ENCODE measurements around the gene MIER2. TPM values are rescaled to one million over a fixed set of nuclear protein-coding genes. Genes with fewer than 3 reads are reported as not detected.
"Not testable (repeated sequence)": the region's sequence is repeated elsewhere in the genome, so short reads cannot be mapped to it uniquely, and the experiment has no call there.

Gene MIER2
- total RNA-seq, 2 experiments from 2014 or later: 19.4 to 20.4 TPM

- Mint-ChIP-seq H3K36me3 (ENCODE audit: low read depth) (no peaks in the 10 kb centered on the region), H3K4me1 (ENCODE audit: low read depth) (no peaks in the 10 kb centered on the region), H3K9me3 (no peaks in the 10 kb centered on the region), H3K27me3 (ENCODE audit: low read depth) (peaks cover 11% of the 10 kb centered on the region), H3K4me3 (no peak overlapping the region), H3K27ac (no peak overlapping the region)
- no peak for DNase-seq
- intact Hi-C loops (cut with micrococcal nuclease): no loop called here
- CTCF ChIA-PET: no interaction called here
Measured at GRCh38 chr19:367561-367960, 23.0 kb upstream of the MIER2 start.

GRCh38 chr19:366951-367350 lies 22.4 kb upstream of the MIER2 start:
- intact Hi-C loops (cut with micrococcal nuclease): no loop called here
- Mint-ChIP-seq H3K4me1 (ENCODE audit: low read depth) (no peaks in the 10 kb centered on the region), H3K4me3 (no peak overlapping the region), H3K27me3 (ENCODE audit: low read depth) (peaks cover 11% of the 10 kb centered on the region), H3K36me3 (ENCODE audit: low read depth) (no peaks in the 10 kb centered on the region), H3K27ac (no peak overlapping the region), H3K9me3 (no peaks in the 10 kb centered on the region)
- CTCF ChIA-PET: no interaction called here
- no peak for DNase-seq

- Mint-ChIP-seq H3K27ac (no peak overlapping the region), H3K4me3 (no peak overlapping the region), H3K9me3 (no peaks in the 10 kb centered on the region), H3K4me1 (ENCODE audit: low read depth) (no peaks in the 10 kb centered on the region), H3K27me3 (ENCODE audit: low read depth) (peaks cover 7% of the 10 kb centered on the region), H3K36me3 (ENCODE audit: low read depth) (no peaks in the 10 kb centered on the region)
- CTCF ChIA-PET: no interaction called here
- DNase-seq: no peak
- intact Hi-C loops (cut with micrococcal nuclease): no loop called here
Measured at GRCh38 chr19:366205-366783, 21.7 kb upstream of the MIER2 start.

- no peak for DNase-seq
- CTCF ChIA-PET: no interaction called here
- Mint-ChIP-seq H3K4me3 (no peak overlapping the region), H3K36me3 (ENCODE audit: low read depth) (no peaks in the 10 kb centered on the region), H3K9me3 (no peaks in the 10 kb centered on the region), H3K4me1 (ENCODE audit: low read depth) (no peaks in the 10 kb centered on the region), H3K27me3 (ENCODE audit: low read depth) (peaks cover 7% of the 10 kb centered on the region), H3K27ac (no peak overlapping the region)
- intact Hi-C loops (cut with micrococcal nuclease): no loop called here
Measured at GRCh38 chr19:364496-365287, 20.1 kb upstream of the MIER2 start.

- Mint-ChIP-seq H3K27ac (no peak overlapping the region), H3K36me3 (ENCODE audit: low read depth) (no peaks in the 10 kb centered on the region), H3K4me1 (ENCODE audit: low read depth) (no peaks in the 10 kb centered on the region), H3K4me3 (no peak overlapping the region), H3K9me3 (no peaks in the 10 kb centered on the region), H3K27me3 (ENCODE audit: low read depth) (peaks cover 5% of the 10 kb centered on the region)
- intact Hi-C loops (cut with micrococcal nuclease): no loop called here
- DNase-seq: no peak
- CTCF ChIA-PET: no interaction called here
Measured at GRCh38 chr19:362683-363082, 18.1 kb upstream of the MIER2 start.

- DNase-seq: no peak
- Mint-ChIP-seq H3K27ac (no peak overlapping the region), H3K27me3 (ENCODE audit: low read depth) (peaks cover 5% of the 10 kb centered on the region), H3K36me3 (ENCODE audit: low read depth) (no peaks in the 10 kb centered on the region), H3K4me1 (ENCODE audit: low read depth) (no peaks in the 10 kb centered on the region), H3K4me3 (no peak overlapping the region), H3K9me3 (no peaks in the 10 kb centered on the region)
- intact Hi-C loops (cut with micrococcal nuclease): no loop called here
- CTCF ChIA-PET: no interaction called here
Measured at GRCh38 chr19:362154-362553, 17.6 kb upstream of the MIER2 start.

GRCh38 chr19:359653-359925 lies 15.0 kb upstream of the MIER2 start:
- Mint-ChIP-seq H3K4me3 (no peak overlapping the region), H3K27me3 (ENCODE audit: low read depth) (peaks cover 5% of the 10 kb centered on the region), H3K36me3 (ENCODE audit: low read depth) (no peaks in the 10 kb centered on the region), H3K9me3 (no peaks in the 10 kb centered on the region), H3K4me1 (ENCODE audit: low read depth) (no peaks in the 10 kb centered on the region), H3K27ac (no peak overlapping the region)
- DNase-seq: no peak
- intact Hi-C loops (cut with micrococcal nuclease): no loop called here
- CTCF ChIA-PET: no interaction called here

- H3K4me1 Mint-ChIP-seq (ENCODE audit: low read depth); intact Hi-C loops (cut with micrococcal nuclease); H3K27me3 Mint-ChIP-seq (ENCODE audit: low read depth); H3K4me3 Mint-ChIP-seq; H3K36me3 Mint-ChIP-seq (ENCODE audit: low read depth); DNase-seq; CTCF ChIA-PET; H3K27ac Mint-ChIP-seq: not testable (repeated sequence)
- peaks cover 10% of the 10 kb centered on the region for H3K9me3 Mint-ChIP-seq
Measured at GRCh38 chr19:355536-355935, 10.9 kb upstream of the MIER2 start.

GRCh38 chr19:355134-355533 lies 10.5 kb upstream of the MIER2 start:
- Mint-ChIP-seq H3K4me3 (no peak overlapping the region), H3K27ac (no peak overlapping the region), H3K4me1 (ENCODE audit: low read depth) (no peaks in the 10 kb centered on the region), H3K36me3 (ENCODE audit: low read depth) (peaks cover 2% of the 10 kb centered on the region), H3K9me3 (peaks cover 10% of the 10 kb centered on the region), H3K27me3 (ENCODE audit: low read depth) (peaks cover 2% of the 10 kb centered on the region)
- CTCF ChIA-PET: no interaction called here
- DNase-seq: no peak
- intact Hi-C loops (cut with micrococcal nuclease): no loop called here

GRCh38 chr19:351976-352625 lies 7.5 kb upstream of the MIER2 start:
- no peaks in the 10 kb centered on the region for H3K27me3 Mint-ChIP-seq (ENCODE audit: low read depth)
- H3K36me3 Mint-ChIP-seq (ENCODE audit: low read depth): peaks cover 2% of the 10 kb centered on the region
- peaks cover 10% of the 10 kb centered on the region for H3K9me3 Mint-ChIP-seq
- H3K27ac Mint-ChIP-seq: no peak overlapping the region
- H3K4me1 Mint-ChIP-seq (ENCODE audit: low read depth): no peaks in the 10 kb centered on the region
- no peak overlapping the region for H3K4me3 Mint-ChIP-seq
- intact Hi-C loops (cut with micrococcal nuclease): no loop called here
- CTCF ChIA-PET: no interaction called here
- no peak for DNase-seq

- CTCF ChIA-PET: interaction anchor here (0.6 kb wide), 1 partner anchor 123 kb away, joined by 4 read pairs; no protein-coding TSS in a partner anchor
- peaks cover 9% of the 10 kb centered on the region for H3K27me3 Mint-ChIP-seq (ENCODE audit: low read depth)
- H3K4me1 Mint-ChIP-seq (ENCODE audit: low read depth): peaks cover 16% of the 10 kb centered on the region
- no peak overlapping the region for H3K4me3 Mint-ChIP-seq
- intact Hi-C loops (cut with micrococcal nuclease): no loop called here
- H3K36me3 Mint-ChIP-seq (ENCODE audit: low read depth): no peaks in the 10 kb centered on the region
- H3K27ac Mint-ChIP-seq: no peak overlapping the region
- H3K9me3 Mint-ChIP-seq: peaks cover 9% of the 10 kb centered on the region
- no peak for DNase-seq
Measured at GRCh38 chr19:347946-348861, 3.6 kb upstream of the MIER2 start.

GRCh38 chr19:345320-345879 lies 804 bp upstream of the MIER2 start:
- no peak for DNase-seq
- no peak overlapping the region for H3K27ac Mint-ChIP-seq
- H3K4me1 Mint-ChIP-seq (ENCODE audit: low read depth): peaks cover 45% of the 10 kb centered on the region
- H3K36me3 Mint-ChIP-seq (ENCODE audit: low read depth): peaks cover 8% of the 10 kb centered on the region
- H3K9me3 Mint-ChIP-seq: peaks cover 3% of the 10 kb centered on the region
- intact Hi-C loops (cut with micrococcal nuclease): loop anchor here (2.0 kb wide), 1 partner anchor 143 kb away; no protein-coding TSS in a partner anchor
- CTCF ChIA-PET: no interaction called here
- H3K4me3 Mint-ChIP-seq: peak overlapping the region; percentile 75
- H3K27me3 Mint-ChIP-seq (ENCODE audit: low read depth): peaks cover 9% of the 10 kb centered on the region

All from activated naive CD4-positive, alpha-beta T cell treated with anti-CD3 and anti-CD28 coated beads for 36 hours (primary cell).